B cell (primary cell): ENCODE data around the gene HEPACAM. TPM values are rescaled to one million over a fixed set of nuclear protein-coding genes. Genes with fewer than 3 reads are reported as not detected.

ENCODE experiments used
- ATAC-seq: fragments of 200-7000 bp; cut with Tn5 transposase; one replicate; pipeline ENCODE4 v1.10.0; 2021; ENCODE audit warnings: low read depth, mild to moderate bottlenecking, moderate number of reproducible peaks, moderate library complexity
- CTCF ChIA-PET: fragments of 350-600 bp; sonication (Branson Sonifier 250); formaldehyde crosslinking; loops from one replicate; lab custom pipeline; 2021; ENCODE audit warnings: antibody characterized with exemption, inconsistent platforms; lab: Charles Lee
- POLR2A ChIA-PET: fragments of 350-600 bp; sonication (Branson Sonifier 250); formaldehyde crosslinking; loops from one replicate; lab custom pipeline; 2021; ENCODE audit warnings: antibody characterized with exemption; lab: Charles Lee
- DNase-seq: peaks from one replicate; pipeline ENCODE4 v3.0.0; 2013
- H2AFZ ChIP-seq: 2 replicates; pipeline ENCODE4 v1.6.1; 2012; ENCODE audit warnings: mild to moderate bottlenecking, low read depth, low read length; ENCODE audit not compliant: insufficient read depth, poor library complexity, severe bottlenecking
- H3K27ac ChIP-seq, 2 donors: 1 replicate in 1 of 2; 2 replicates in 1 of 2; pipeline ENCODE4 v1.5.1; 2012 to 2013; ENCODE audit warnings: low read length in 2 of 2, mild to moderate bottlenecking in 2 of 2, moderate library complexity in 1 of 2
- H3K27me3 ChIP-seq, 4 experiments: fragments of 200-600 bp in 1 of 4; sonication (generic) in 1 of 4; replicated peaks in 1 of 4; 1 replicate in 2 of 4; 2 replicates in 2 of 4; pipeline versions ENCODE4 v1.6.1 to v1.7.0; 2013 to 2016; ENCODE audit warnings: low read length in 3 of 4, mild to moderate bottlenecking in 2 of 4, mixed read lengths in 1 of 4, moderate library complexity in 1 of 4; ENCODE audit not compliant: insufficient read depth in 4 of 4, control insufficient read depth in 3 of 4; ENCODE audit errors: control extremely low read depth in 1 of 4
- H3K36me3 ChIP-seq, 2 experiments: replicated peaks in 1 of 2; 1 replicate in 1 of 2; 2 replicates in 1 of 2; pipeline versions ENCODE4 v1.6.1 to v1.7.1; 2013; ENCODE audit warnings: low read length in 1 of 2; ENCODE audit not compliant: insufficient read depth in 2 of 2, control insufficient read depth in 1 of 2; ENCODE audit errors: control extremely low read depth in 1 of 2, extremely low read depth in 1 of 2
- H3K4me1 ChIP-seq, 2 donors: fragments of 200-600 bp in 1 of 2; sonication (generic) in 1 of 2; 1 replicate in 1 of 2; 2 replicates in 1 of 2; pipeline versions ENCODE4 v1.5.1 to v1.6.1; 2013 to 2017; ENCODE audit warnings: low read length in 2 of 2; ENCODE audit not compliant: control insufficient read depth in 2 of 2, insufficient read depth in 2 of 2
- H3K4me2 ChIP-seq: replicated peaks from 2 replicates; pipeline ENCODE3; 2012; ENCODE audit warnings: mild to moderate bottlenecking, low read depth, low read length; ENCODE audit not compliant: poor library complexity, severe bottlenecking
- H3K4me3 ChIP-seq, 5 experiments: fragments of 200-600 bp in 1 of 5; sonication (generic) in 1 of 5; 1 replicate in 3 of 5; 2 replicates in 2 of 5; pipeline versions ENCODE4 v1.5.1 to v1.7.0; 2011 to 2016; ENCODE audit warnings: low read length in 4 of 5, mild to moderate bottlenecking in 4 of 5, low read depth in 2 of 5, control low read depth in 1 of 5, moderate library complexity in 1 of 5; ENCODE audit not compliant: insufficient read depth in 1 of 5; ENCODE audit errors: control extremely low read depth in 1 of 5, extremely low read depth in 1 of 5
- H3K79me2 ChIP-seq: fragments of 200-600 bp; sonication (generic); one replicate; pipeline ENCODE4 v1.6.0; 2016; ENCODE audit warnings: low read length; ENCODE audit not compliant: control insufficient read depth, insufficient read depth
- H3K9ac ChIP-seq: fragments of 200-600 bp; sonication (generic); 2 replicates; pipeline ENCODE4 v1.6.1; 2017; ENCODE audit warnings: mild to moderate bottlenecking, low read length, moderate library complexity
- H3K9me3 ChIP-seq, 3 donors: one replicate each; pipeline versions ENCODE4 v1.6.1 to v1.7.1; 2013; ENCODE audit warnings: low read length in 2 of 3; ENCODE audit not compliant: control insufficient read depth in 2 of 3, insufficient read depth in 1 of 3; ENCODE audit errors: control extremely low read depth in 1 of 3
- H4K20me1 ChIP-seq: 2 replicates; pipeline ENCODE4 v1.6.0; 2012; ENCODE audit warnings: mild to moderate bottlenecking, low read length; ENCODE audit not compliant: insufficient read depth, control insufficient read depth, poor library complexity, severe bottlenecking
- H3K27ac Mint-ChIP-seq: one replicate; pipeline ENCODE4 v1.8.0; 2021; ENCODE audit warnings: mixed read lengths
- H3K27me3 Mint-ChIP-seq: one replicate; pipeline ENCODE4 v1.8.0; 2021; ENCODE audit warnings: mixed read lengths
- H3K4me1 Mint-ChIP-seq: one replicate; pipeline ENCODE4 v1.8.0; 2021; ENCODE audit warnings: mixed read lengths
- H3K4me3 Mint-ChIP-seq: one replicate; pipeline ENCODE4 v1.8.0; 2021; ENCODE audit warnings: mixed read lengths
- H3K9me3 Mint-ChIP-seq: one replicate; pipeline ENCODE4 v1.8.0; 2022; ENCODE audit warnings: mixed read lengths; ENCODE audit not compliant: insufficient read depth
- CTCF ChIP-seq: fragments of 200-600 bp; IDR thresholded peaks from one replicate; pipeline ENCODE4 v1.8.0; 2022; ENCODE audit warnings: antibody characterized with exemption, mild to moderate bottlenecking
- EZH2 ChIP-seq: IDR thresholded peaks from 2 replicates; pipeline ENCODE4 v1.6.1; 2012; ENCODE audit warnings: borderline replicate concordance, low read depth, mild to moderate bottlenecking, moderate library complexity, low read length; ENCODE audit not compliant: insufficient read depth, poor library complexity, severe bottlenecking
- WGBS: methylation state at CpG from one replicate; pipeline ENCODE4 v1.1.5; 2013; ENCODE audit warnings: missing lambda C conversion rate; ENCODE audit not compliant: insufficient coverage; 5-methylcytosine and 5-hydroxymethylcytosine counted together
- intact Hi-C: fragments of 100-400 bp; cut with micrococcal nuclease; formaldehyde crosslinking; loops from one replicate; pipeline ENCODE4 v1.10.0; 2022
- polyA plus RNA-seq: library from polyadenylated mRNA; depleted of rRNA; stranded (reverse); fragments of >200 nt; gene quantifications from 2 replicates; pipeline ENCODE4 v1.2.3, GENCODE V29; 2012
- total RNA-seq, 2 donors: library from RNA; stranded (reverse); fragments of 120-200 nt in 1 of 2; gene quantifications; 1 replicate in 1 of 2; 2 replicates in 1 of 2; pipeline versions ENCODE4 v1.2.3 to v1.2.4, GENCODE V29; 2013 to 2022

Gene HEPACAM
- total and polyA plus RNA-seq, 2 donors (not counting 1 experiment from before 2014, with no cell fraction given): not detected

- no peak overlapping the region for H2AFZ ChIP-seq
- no peaks in the 10 kb centered on the region for H3K4me1 Mint-ChIP-seq
- H3K9me3 Mint-ChIP-seq: peaks cover 6% of the 10 kb centered on the region
- H3K9ac ChIP-seq: no peak overlapping the region
- H3K27ac Mint-ChIP-seq: no peak overlapping the region
- no peaks in the 10 kb centered on the region for H4K20me1 ChIP-seq
- CTCF ChIA-PET: no interaction called here
- TF ChIP-seq CTCF (no peak), EZH2 (no peak)
- H3K4me2 ChIP-seq: no peak overlapping the region
- peaks cover 0 to 6% (median 4%) of the 10 kb centered on the region in 3 donors for H3K9me3 ChIP-seq
- POLR2A ChIA-PET: no interaction called here
- no CpG with 5 or more reads among the region's 3 CpGs for WGBS
- H3K36me3 ChIP-seq: no peaks in the 10 kb centered on the region
- DNase-seq: no peak
- no peaks in the 10 kb centered on the region for H3K79me2 ChIP-seq
- intact Hi-C loops: no loop called here
- H3K4me3 Mint-ChIP-seq: no peak overlapping the region
- no peak for ATAC-seq
- no peak overlapping the region for H3K4me3 ChIP-seq
- H3K27me3 ChIP-seq: peaks cover 0 to 11% (median 9%) of the 10 kb centered on the region in 4 experiments
- no peaks in the 10 kb centered on the region for H3K4me1 ChIP-seq
- no peak overlapping the region for H3K27ac ChIP-seq
- H3K27me3 Mint-ChIP-seq: peaks cover 30% of the 10 kb centered on the region
These were observed 8.7 kb upstream of the HEPACAM start for GRCh38 chr11:124944565-124944964.

- ChIA-PET POLR2A (no interaction called here), CTCF (interaction anchor here (1.2 kb wide), 1 partner anchor 198 kb away, joined by 3 read pairs; no protein-coding TSS in a partner anchor)
These were observed 7.9 kb upstream of the HEPACAM start for GRCh38 chr11:124943741-124944140.

More at GRCh38 chr11:124943741-124944140, 7.9 kb upstream of the HEPACAM start:
- Histone ChIP-seq H3K9me3 (peaks cover 0 to 6% (median 4%) of the 10 kb centered on the region in 3 donors), H3K4me3 (no peak overlapping the region), H3K9ac (no peak overlapping the region), H3K36me3 (no peaks in the 10 kb centered on the region), H3K4me1 (no peaks in the 10 kb centered on the region), H3K27me3 (peaks cover 0 to 11% (median 9%) of the 10 kb centered on the region in 4 experiments), H3K27ac (no peak overlapping the region), H4K20me1 (no peaks in the 10 kb centered on the region), H3K79me2 (no peaks in the 10 kb centered on the region), H3K4me2 (no peak overlapping the region), H2AFZ (no peak overlapping the region)
- no peaks in the 10 kb centered on the region for H3K4me1 Mint-ChIP-seq
- H3K27me3 Mint-ChIP-seq: peaks cover 30% of the 10 kb centered on the region
- H3K27ac Mint-ChIP-seq: no peak overlapping the region
- intact Hi-C loops: no loop called here
- DNase-seq (no peak), ATAC-seq (no peak)
- H3K4me3 Mint-ChIP-seq: no peak overlapping the region
- TF ChIP-seq CTCF (no peak), EZH2 (no peak)
- H3K9me3 Mint-ChIP-seq: peaks cover 3% of the 10 kb centered on the region
- no CpG with 5 or more reads among the region's 1 CpG for WGBS
